SK-N-SH (cell line): ENCODE data around the gene CNPY4. TPM values are rescaled to one million over a fixed set of nuclear protein-coding genes. Genes with fewer than 3 reads are reported as not detected.

Experiments used
- CTCF ChIA-PET: fragments of 300-600, 350-600 bp; formaldehyde crosslinking; extraction: SDS; loops from one replicate; lab custom pipeline; 2021; lab: Yijun Ruan, JAX
- POLR2A ChIA-PET: fragments of 350-600 bp; sonication (Branson Sonifier 250); formaldehyde crosslinking; extraction: SDS; loops from one replicate; lab custom pipeline; 2020; ENCODE audit warnings: antibody characterized with exemption, inconsistent platforms; lab: Yijun Ruan, JAX
- DNase-seq: peaks from one replicate; pipeline ENCODE4 v3.0.0; 2012
- H2AFZ ChIP-seq: fragments of 200-600 bp; sonication (generic); 2 replicates; pipeline ENCODE4 v1.8.1; 2016; ENCODE audit warnings: antibody characterized with exemption, mild to moderate bottlenecking, low read depth
- H3F3A ChIP-seq: fragments of 200-600 bp; sonication (generic); replicated peaks from 2 replicates; pipeline ENCODE3; 2016; ENCODE audit warnings: antibody characterized with exemption, mild to moderate bottlenecking; ENCODE audit not compliant: insufficient read depth
- H3K27ac ChIP-seq, 2 experiments: fragments of 200-500 bp in 1 of 2; fragments of 200-600 bp in 1 of 2; sonication (Bioruptor generic) in 1 of 2; sonication (generic), shearing (Covaris generic) in 1 of 2; 2 replicates each; pipeline versions ENCODE4 v1.5.1 to v1.6.1; 2014 to 2016; ENCODE audit warnings: low read depth in 2 of 2, inconsistent platforms in 1 of 2, low read length in 1 of 2, mild to moderate bottlenecking in 1 of 2, mixed read lengths in 1 of 2
- H3K27me3 ChIP-seq: fragments of 200-600 bp; sonication (generic), shearing (Covaris generic); 2 replicates; pipeline ENCODE4 v1.6.1; 2016; ENCODE audit warnings: mixed run types; ENCODE audit not compliant: insufficient read depth
- H3K36me3 ChIP-seq, 2 experiments: fragments of 200-500 bp in 1 of 2; fragments of 200-600 bp in 1 of 2; sonication (Bioruptor generic) in 1 of 2; sonication (generic) in 1 of 2; replicated peaks in 1 of 2; 2 replicates each; pipeline versions ENCODE3 to v1.5.1; 2014 to 2016; ENCODE audit warnings: low read length in 1 of 2, mild to moderate bottlenecking in 1 of 2; ENCODE audit not compliant: insufficient read depth in 2 of 2, control insufficient read depth in 1 of 2
- H3K4me1 ChIP-seq, 2 experiments: fragments of 200-500 bp in 1 of 2; fragments of 200-600 bp in 1 of 2; sonication (Bioruptor generic) in 1 of 2; sonication (generic), shearing (Covaris generic) in 1 of 2; 2 replicates each; pipeline versions ENCODE4 v1.5.1 to v1.6.1; 2014 to 2016; ENCODE audit warnings: low read depth in 1 of 2, low read length in 1 of 2, mixed run types in 1 of 2; ENCODE audit not compliant: insufficient read depth in 2 of 2, control insufficient read depth in 1 of 2
- H3K4me2 ChIP-seq: fragments of 200-600 bp; sonication (generic), shearing (Covaris generic); 2 replicates; pipeline ENCODE4 v1.6.1; 2017; ENCODE audit warnings: mixed run types
- H3K4me3 ChIP-seq, 2 experiments: fragments of 200-500 bp in 1 of 2; fragments of 200-600 bp in 1 of 2; sonication (Bioruptor generic) in 1 of 2; sonication (generic), shearing (Covaris generic) in 1 of 2; 2 replicates each; pipeline versions ENCODE4 v1.5.1 to v1.8.1; 2014 to 2016; ENCODE audit warnings: low read depth in 2 of 2, inconsistent platforms in 1 of 2, low read length in 1 of 2, mild to moderate bottlenecking in 1 of 2, mixed read lengths in 1 of 2, moderate library complexity in 1 of 2
- H3K79me2 ChIP-seq: fragments of 200-600 bp; sonication (generic); 2 replicates; pipeline ENCODE4 v1.8.1; 2017; ENCODE audit warnings: mild to moderate bottlenecking; ENCODE audit not compliant: insufficient read depth
- H3K9ac ChIP-seq: fragments of 200-600 bp; sonication (generic); 2 replicates; pipeline ENCODE4 v1.6.1; 2017; ENCODE audit warnings: mixed run types
- H3K9me2 ChIP-seq: fragments of 200-600 bp; sonication (generic); 2 replicates; pipeline ENCODE4 v1.6.1; 2017; ENCODE audit warnings: mixed run types
- H3K9me3 ChIP-seq: fragments of 200-600 bp; sonication (generic); 2 replicates; pipeline ENCODE4 v1.6.1; 2017; ENCODE audit warnings: mixed run types, mild to moderate bottlenecking, moderate library complexity
- H4K20me1 ChIP-seq: fragments of 200-600 bp; sonication (generic); 2 replicates; pipeline ENCODE4 v1.6.1; 2017; ENCODE audit warnings: mild to moderate bottlenecking, mixed run types; ENCODE audit not compliant: insufficient read depth
- CHD2 ChIP-seq: fragments of 150-350 bp; IDR thresholded peaks from 2 replicates; pipeline ENCODE4 v1.6.1; 2018; ENCODE audit warnings: low read length; ENCODE audit not compliant: partially characterized antibody
- EP300 ChIP-seq, 2 experiments: IDR thresholded peaks; 2 replicates each; pipeline versions ENCODE4 v1.4.0 to v1.6.1; 2012; ENCODE audit warnings: borderline replicate concordance in 1 of 2, low read depth in 1 of 2, low read length in 1 of 2
- EZH2phosphoT487 ChIP-seq: fragments of 200-600 bp; sonication (generic); IDR thresholded peaks from 2 replicates; pipeline ENCODE4 v1.6.1; 2017; ENCODE audit warnings: low read depth, mixed run types, mild to moderate bottlenecking, antibody characterized with exemption, moderate library complexity, borderline replicate concordance
- FOXM1 ChIP-seq: IDR thresholded peaks from 2 replicates; pipeline ENCODE4 v1.4.0; 2012; ENCODE audit warnings: low read depth, mild to moderate bottlenecking
- GABPA ChIP-seq: IDR thresholded peaks from 2 replicates; pipeline ENCODE4 v1.4.0; 2012; ENCODE audit warnings: low read depth, mild to moderate bottlenecking
- GATA2 ChIP-seq: sonication (generic); formaldehyde crosslinking; IDR thresholded peaks from 2 replicates; pipeline ENCODE4 v1.5.0; 2020; ENCODE audit warnings: mild to moderate bottlenecking, missing genetic modification reagents
- MAX ChIP-seq: IDR thresholded peaks from 2 replicates; pipeline ENCODE4 v1.4.0; 2012; ENCODE audit warnings: low read depth
- NFIC ChIP-seq: IDR thresholded peaks from 2 replicates; pipeline ENCODE4 v1.4.0; 2012; ENCODE audit warnings: borderline replicate concordance
- RAD21 ChIP-seq: IDR thresholded peaks from 2 replicates; pipeline ENCODE4 v1.6.1; 2012; ENCODE audit warnings: mild to moderate bottlenecking, low read length
- RCOR1 ChIP-seq: fragments of 150-350 bp; IDR thresholded peaks from 2 replicates; pipeline ENCODE4 v1.6.1; 2017; ENCODE audit warnings: antibody characterized with exemption, low read length
- RFX5 ChIP-seq: IDR thresholded peaks from 2 replicates; pipeline ENCODE4 v1.6.1; 2012; ENCODE audit warnings: mild to moderate bottlenecking, improper control_type of control experiment, low read length
- RXRA ChIP-seq: IDR thresholded peaks from 2 replicates; pipeline ENCODE4 v1.4.0; 2012; ENCODE audit warnings: low read depth, mild to moderate bottlenecking, borderline replicate concordance
- SMC3 ChIP-seq: IDR thresholded peaks from 2 replicates; pipeline ENCODE4 v1.6.1; 2012; ENCODE audit warnings: low read depth, low read length, improper control_type of control experiment
- TAF1 ChIP-seq: IDR thresholded peaks from 2 replicates; pipeline ENCODE4 v1.6.1; 2012; ENCODE audit warnings: low read depth, mild to moderate bottlenecking, low read length, moderate library complexity, borderline replicate concordance
- TCF12 ChIP-seq: IDR thresholded peaks from 2 replicates; pipeline ENCODE4 v1.4.0; 2012
- TEAD4 ChIP-seq: IDR thresholded peaks from 2 replicates; pipeline ENCODE4 v1.4.0; 2012; ENCODE audit warnings: mild to moderate bottlenecking, borderline replicate concordance; ENCODE audit not compliant: insufficient read depth
- WGBS: methylation state at CpG from one replicate; pipeline ENCODE4 v1.1.6; 2017; ENCODE audit warnings: low lambda C conversion rate; 5-methylcytosine and 5-hydroxymethylcytosine counted together
- polyA plus RNA-seq, 3 experiments: library from polyadenylated mRNA; depleted of rRNA; stranded (reverse); fragments of >200 nt; gene quantifications; 2 replicates each; pipeline ENCODE4 v1.2.3, GENCODE V29; 2012
- TF ChIP-seq, protein P1 (sequence below): IDR thresholded peaks from 2 replicates; pipeline ENCODE4 v1.4.0; 2012; ENCODE audit warnings: low read depth, borderline replicate concordance
- TF ChIP-seq, protein P2 (sequence below): IDR thresholded peaks from 2 replicates; pipeline ENCODE4 v1.4.0; 2012; ENCODE audit warnings: low read depth, borderline replicate concordance
- TF ChIP-seq, protein P3 (sequence below): IDR thresholded peaks from 2 replicates; pipeline ENCODE4 v1.6.1; 2012; ENCODE audit warnings: mild to moderate bottlenecking, low read depth, low read length, moderate library complexity
- TF ChIP-seq, protein P4 (sequence below): IDR thresholded peaks from 2 replicates; pipeline ENCODE4; 2012
- TF ChIP-seq, protein P5 (sequence below): fragments of 150-350 bp; IDR thresholded peaks from 2 replicates; pipeline ENCODE4 v1.6.1; 2017; ENCODE audit warnings: antibody characterized with exemption, low read length, low read depth, borderline replicate concordance

The CNPY4 gene
- polyA plus RNA-seq, 1 of the 3 experiments (the other 2 are of a cell fraction): 52.0 TPM

- TF ChIP-seq, protein P1, sequence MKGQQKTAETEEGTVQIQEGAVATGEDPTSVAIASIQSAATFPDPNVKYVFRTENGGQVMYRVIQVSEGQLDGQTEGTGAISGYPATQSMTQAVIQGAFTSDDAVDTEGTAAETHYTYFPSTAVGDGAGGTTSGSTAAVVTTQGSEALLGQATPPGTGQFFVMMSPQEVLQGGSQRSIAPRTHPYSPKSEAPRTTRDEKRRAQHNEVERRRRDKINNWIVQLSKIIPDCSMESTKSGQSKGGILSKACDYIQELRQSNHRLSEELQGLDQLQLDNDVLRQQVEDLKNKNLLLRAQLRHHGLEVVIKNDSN: no peak
- TF ChIP-seq, protein P2, sequence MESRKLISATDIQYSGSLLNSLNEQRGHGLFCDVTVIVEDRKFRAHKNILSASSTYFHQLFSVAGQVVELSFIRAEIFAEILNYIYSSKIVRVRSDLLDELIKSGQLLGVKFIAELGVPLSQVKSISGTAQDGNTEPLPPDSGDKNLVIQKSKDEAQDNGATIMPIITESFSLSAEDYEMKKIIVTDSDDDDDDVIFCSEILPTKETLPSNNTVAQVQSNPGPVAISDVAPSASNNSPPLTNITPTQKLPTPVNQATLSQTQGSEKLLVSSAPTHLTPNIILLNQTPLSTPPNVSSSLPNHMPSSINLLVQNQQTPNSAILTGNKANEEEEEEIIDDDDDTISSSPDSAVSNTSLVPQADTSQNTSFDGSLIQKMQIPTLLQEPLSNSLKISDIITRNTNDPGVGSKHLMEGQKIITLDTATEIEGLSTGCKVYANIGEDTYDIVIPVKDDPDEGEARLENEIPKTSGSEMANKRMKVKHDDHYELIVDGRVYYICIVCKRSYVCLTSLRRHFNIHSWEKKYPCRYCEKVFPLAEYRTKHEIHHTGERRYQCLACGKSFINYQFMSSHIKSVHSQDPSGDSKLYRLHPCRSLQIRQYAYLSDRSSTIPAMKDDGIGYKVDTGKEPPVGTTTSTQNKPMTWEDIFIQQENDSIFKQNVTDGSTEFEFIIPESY: no peak
- TF ChIP-seq EZH2phosphoT487: no peak
- peak; percentile 97 for TF ChIP-seq SMC3
These were observed 13.3 kb downstream of the CNPY4 start (continued) for GRCh38 chr7:100132697-100133151.

DNA sequence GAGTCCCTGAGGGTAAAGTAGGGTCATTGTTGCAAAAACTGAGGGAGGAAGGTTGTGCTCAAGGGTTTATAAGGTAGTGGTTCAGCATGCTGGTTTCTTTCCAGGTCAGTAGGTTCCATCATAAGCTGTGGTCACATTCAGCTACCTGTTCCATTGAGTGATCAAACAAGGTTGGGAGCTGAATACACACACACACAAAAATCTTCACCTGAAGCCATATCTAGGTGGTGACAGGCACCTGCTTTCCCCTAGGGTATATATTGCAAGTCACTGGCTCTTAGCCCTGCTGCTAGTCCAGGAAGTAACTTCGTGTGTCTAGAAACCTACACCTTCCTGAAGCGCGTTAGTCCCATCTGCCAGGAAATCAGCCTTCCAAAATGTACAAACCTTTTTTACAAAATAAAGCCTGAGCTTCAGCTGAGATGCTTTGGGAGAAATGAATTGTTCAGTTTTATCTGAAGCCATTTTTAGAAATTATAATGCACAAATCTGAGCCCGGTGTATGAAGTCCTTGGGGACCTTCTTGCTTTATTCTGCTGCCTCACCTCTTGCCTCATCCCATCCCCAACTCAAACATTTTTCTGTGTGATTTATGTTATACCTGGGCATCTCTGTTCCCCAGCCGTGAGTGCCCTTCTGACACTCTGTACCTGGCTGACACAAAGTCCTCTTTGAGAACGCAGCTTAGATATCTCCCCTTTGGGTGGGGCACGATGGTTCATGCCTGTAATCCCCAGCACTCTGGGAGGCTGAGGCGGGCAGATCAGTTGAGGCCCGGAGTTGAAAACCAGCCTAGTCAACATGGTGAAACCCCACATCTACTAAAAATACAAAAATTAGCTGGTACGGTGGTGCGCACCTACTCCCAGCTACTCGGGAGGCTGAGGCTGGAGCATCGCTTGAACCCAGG is 18.7 kb downstream of the CNPY4 start:
- no peak for DNase-seq
- Histone ChIP-seq H3K9me2 (no peaks in the 10 kb centered on the region), H3K9ac (no peak overlapping the region), H2AFZ (no peak overlapping the region), H3F3A (peaks cover 7% of the 10 kb centered on the region), H3K27ac (no peak overlapping the region), H3K27me3 (no peaks in the 10 kb centered on the region), H3K36me3 (no peaks in the 10 kb centered on the region), H3K4me3 (no peak overlapping the region), H3K4me2 (no peak overlapping the region), H3K4me1 (no peaks in the 10 kb centered on the region), H3K9me3 (no peaks in the 10 kb centered on the region), H4K20me1 (no peaks in the 10 kb centered on the region), H3K79me2 (no peaks in the 10 kb centered on the region)
- TF ChIP-seq, protein P3, sequence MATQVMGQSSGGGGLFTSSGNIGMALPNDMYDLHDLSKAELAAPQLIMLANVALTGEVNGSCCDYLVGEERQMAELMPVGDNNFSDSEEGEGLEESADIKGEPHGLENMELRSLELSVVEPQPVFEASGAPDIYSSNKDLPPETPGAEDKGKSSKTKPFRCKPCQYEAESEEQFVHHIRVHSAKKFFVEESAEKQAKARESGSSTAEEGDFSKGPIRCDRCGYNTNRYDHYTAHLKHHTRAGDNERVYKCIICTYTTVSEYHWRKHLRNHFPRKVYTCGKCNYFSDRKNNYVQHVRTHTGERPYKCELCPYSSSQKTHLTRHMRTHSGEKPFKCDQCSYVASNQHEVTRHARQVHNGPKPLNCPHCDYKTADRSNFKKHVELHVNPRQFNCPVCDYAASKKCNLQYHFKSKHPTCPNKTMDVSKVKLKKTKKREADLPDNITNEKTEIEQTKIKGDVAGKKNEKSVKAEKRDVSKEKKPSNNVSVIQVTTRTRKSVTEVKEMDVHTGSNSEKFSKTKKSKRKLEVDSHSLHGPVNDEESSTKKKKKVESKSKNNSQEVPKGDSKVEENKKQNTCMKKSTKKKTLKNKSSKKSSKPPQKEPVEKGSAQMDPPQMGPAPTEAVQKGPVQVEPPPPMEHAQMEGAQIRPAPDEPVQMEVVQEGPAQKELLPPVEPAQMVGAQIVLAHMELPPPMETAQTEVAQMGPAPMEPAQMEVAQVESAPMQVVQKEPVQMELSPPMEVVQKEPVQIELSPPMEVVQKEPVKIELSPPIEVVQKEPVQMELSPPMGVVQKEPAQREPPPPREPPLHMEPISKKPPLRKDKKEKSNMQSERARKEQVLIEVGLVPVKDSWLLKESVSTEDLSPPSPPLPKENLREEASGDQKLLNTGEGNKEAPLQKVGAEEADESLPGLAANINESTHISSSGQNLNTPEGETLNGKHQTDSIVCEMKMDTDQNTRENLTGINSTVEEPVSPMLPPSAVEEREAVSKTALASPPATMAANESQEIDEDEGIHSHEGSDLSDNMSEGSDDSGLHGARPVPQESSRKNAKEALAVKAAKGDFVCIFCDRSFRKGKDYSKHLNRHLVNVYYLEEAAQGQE: no peak
- TF ChIP-seq CHD2 (no peak), EZH2phosphoT487 (no peak), SMC3 (no peak), TAF1 (no peak), GATA2 (CRISPR knock-in tag) (no peak), TEAD4 (no peak), EP300 (IDR thresholded peaks at IDR 0.05; ENCODE audit: borderline replicate concordance in 1 of 2, low read depth in 1 of 2, low read length in 1 of 2) (no peak), RFX5 (no peak), RAD21 (no peak), NFIC (no peak), RXRA (no peak), GABPA (no peak), RCOR1 (no peak), TCF12 (no peak), MAX (no peak), FOXM1 (no peak)
- TF ChIP-seq, protein P4, sequence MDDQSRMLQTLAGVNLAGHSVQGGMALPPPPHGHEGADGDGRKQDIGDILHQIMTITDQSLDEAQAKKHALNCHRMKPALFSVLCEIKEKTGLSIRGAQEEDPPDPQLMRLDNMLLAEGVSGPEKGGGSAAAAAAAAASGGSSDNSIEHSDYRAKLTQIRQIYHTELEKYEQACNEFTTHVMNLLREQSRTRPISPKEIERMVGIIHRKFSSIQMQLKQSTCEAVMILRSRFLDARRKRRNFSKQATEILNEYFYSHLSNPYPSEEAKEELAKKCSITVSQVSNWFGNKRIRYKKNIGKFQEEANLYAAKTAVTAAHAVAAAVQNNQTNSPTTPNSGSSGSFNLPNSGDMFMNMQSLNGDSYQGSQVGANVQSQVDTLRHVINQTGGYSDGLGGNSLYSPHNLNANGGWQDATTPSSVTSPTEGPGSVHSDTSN: no peak
- TF ChIP-seq, protein P5, sequence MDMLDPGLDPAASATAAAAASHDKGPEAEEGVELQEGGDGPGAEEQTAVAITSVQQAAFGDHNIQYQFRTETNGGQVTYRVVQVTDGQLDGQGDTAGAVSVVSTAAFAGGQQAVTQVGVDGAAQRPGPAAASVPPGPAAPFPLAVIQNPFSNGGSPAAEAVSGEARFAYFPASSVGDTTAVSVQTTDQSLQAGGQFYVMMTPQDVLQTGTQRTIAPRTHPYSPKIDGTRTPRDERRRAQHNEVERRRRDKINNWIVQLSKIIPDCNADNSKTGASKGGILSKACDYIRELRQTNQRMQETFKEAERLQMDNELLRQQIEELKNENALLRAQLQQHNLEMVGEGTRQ: no peak
- WGBS: 80% methylated on average over 13 of the region's 13 CpGs
- ChIA-PET POLR2A (no interaction called here), CTCF (interaction anchor here (2.0 to 13.6 kb wide), 3 partner anchors 8 to 77 kb away, joined by 6 to 262 read pairs (median 77); partner anchors contain the start of gene PVRIG)
